ENCODE measurements around the gene ATP10A. TPM values are rescaled to one million over a fixed set of nuclear protein-coding genes. Genes with fewer than 3 reads are reported as not detected.

ATP10A gene
- total and polyA plus RNA-seq, 2 of the 8 experiments (the other 6 are each of a cell fraction or from before 2014, with no cell fraction given): 2.0 to 2.8 TPM

DNA sequence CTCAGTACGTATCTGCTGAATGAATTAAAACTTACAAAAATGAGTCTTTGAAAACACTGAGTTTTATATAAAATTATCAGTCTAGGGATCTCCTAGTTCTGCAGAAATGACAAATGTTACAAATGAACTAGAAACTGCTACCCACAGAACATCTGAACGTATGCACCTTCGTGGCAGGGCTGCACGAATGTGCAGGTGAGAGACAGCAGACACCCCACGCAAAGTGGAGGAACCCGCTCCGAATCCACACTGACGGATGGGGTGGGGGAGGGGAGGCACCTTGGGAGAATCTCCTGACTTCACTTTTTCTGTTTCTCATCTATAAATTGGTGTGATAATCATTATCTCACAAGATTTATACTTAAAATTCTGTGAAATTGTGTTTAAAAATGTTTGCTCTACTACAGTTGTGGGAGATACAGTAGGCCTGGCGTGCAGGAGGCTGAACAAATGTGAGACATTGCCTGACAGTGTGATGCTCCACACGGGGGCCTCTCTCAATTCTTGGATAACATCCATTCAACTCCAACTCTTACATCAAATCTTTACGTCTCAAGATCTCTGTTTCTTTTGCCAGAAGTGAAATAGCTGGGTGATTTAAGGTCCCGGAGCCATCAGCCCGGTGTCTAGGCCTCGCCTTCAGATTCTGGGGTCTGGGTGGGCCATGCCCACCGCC lies 86.9 kb downstream of the ATP10A start:
- Histone ChIP-seq H2AFZ (ENCODE audit: low read length) (no peak overlapping the region), H2BK120ac (replicated peaks; ENCODE audit: low read depth, low read length) (no peak overlapping the region), H4K20me1 (replicated peaks in 1 of 2; ENCODE audit: control insufficient read depth in 1 of 2, insufficient read depth in 2 of 2, low read length in 2 of 2) (no peaks in the 10 kb centered on the region), H2AK5ac (ENCODE audit: low read depth, low read length) (no peak overlapping the region), H3K18ac (ENCODE audit: extremely low read depth, low read length) (no peak overlapping the region), H3K79me1 (ENCODE audit: low read depth, low read length) (no peaks in the 10 kb centered on the region), H3K27ac (ENCODE audit: low read depth, low read length) (no peak overlapping the region), H3K56ac (replicated peaks; ENCODE audit: insufficient read length, low read depth, low read length) (no peak overlapping the region), H4K8ac (ENCODE audit: extremely low read depth, insufficient read depth, low read length) (no peak overlapping the region), H3K23ac (ENCODE audit: insufficient read length) (no peak overlapping the region), H3K4me3 (ENCODE audit: extremely low read depth in 1 of 4, insufficient read depth in 2 of 4, low read depth in 3 of 4, low read length in 4 of 4) (no peak overlapping the region), H2BK12ac (ENCODE audit: low read depth, low read length) (no peak overlapping the region), H3K27me3 (replicated peaks in 1 of 4; ENCODE audit: control insufficient read depth in 3 of 4, extremely low read depth in 1 of 4, insufficient read depth in 3 of 4, low read length in 3 of 4) (no peaks in the 10 kb centered on the region), H4K5ac (ENCODE audit: insufficient read length, low read depth, low read length) (no peak overlapping the region), H4K91ac (replicated peaks; ENCODE audit: insufficient read length, low read length) (no peak overlapping the region), H2BK5ac (ENCODE audit: low read depth, low read length) (no peak overlapping the region), H3K4ac (replicated peaks; ENCODE audit: insufficient read length, low read depth, low read length) (no peak overlapping the region), H3K36me3 (ENCODE audit: control insufficient read depth in 2 of 4, insufficient read depth in 4 of 4, low read length in 3 of 4) (no peaks in the 10 kb centered on the region), H2BK15ac (ENCODE audit: low read length) (no peak overlapping the region), H3K14ac (ENCODE audit: insufficient read length) (no peak overlapping the region), H3K4me2 (ENCODE audit: insufficient read depth in 1 of 2, low read depth in 2 of 2, low read length in 2 of 2) (no peak overlapping the region), H3K79me2 (ENCODE audit: control insufficient read depth in 1 of 2, insufficient read depth in 2 of 2, low read length in 2 of 2) (no peaks in the 10 kb centered on the region), H3K4me1 (replicated peaks in 1 of 4; ENCODE audit: control insufficient read depth in 3 of 4, insufficient read depth in 4 of 4, low read length in 3 of 4) (peaks cover 0 to 8% (median 6%) of the 10 kb centered on the region in 4 experiments; a peak in 4 of 7 replicates), H3K9ac (replicated peaks in 1 of 4; ENCODE audit: extremely low read depth in 1 of 4, low read depth in 3 of 4, low read length in 3 of 4) (no peak overlapping the region), H3K9me3 (ENCODE audit: insufficient read depth in 2 of 2, low read depth in 1 of 2, low read length in 1 of 2) (no peaks in the 10 kb centered on the region), H2BK20ac (ENCODE audit: low read length) (no peak overlapping the region), H3K23me2 (ENCODE audit: low read depth, low read length) (0 out of 2 replicates have a peak, but pooled peaks cover 2% of the 10 kb centered on the region)
- POLR2A ChIA-PET (ENCODE audit: partially characterized antibody): interaction anchor here (0.6 kb wide), 1 partner anchor 93 kb away, joined by 4 read pairs; no protein-coding TSS in a partner anchor
- CTCF ChIA-PET (ENCODE audit: partially characterized antibody): no interaction called here
- 90% methylated on average over 15 of the region's 15 CpGs; no CpG with 5 or more reads in 1 of the 2 experiments for WGBS, 2 experiments (ENCODE audit: extremely low coverage in 1 of 2, insufficient coverage in 1 of 2, insufficient read length in 1 of 2, insufficient replicate concordance in 2 of 2, low coverage in 1 of 2, low lambda C conversion rate in 2 of 2, missing lambda C conversion rate in 1 of 2)
- no peak for FAIRE-seq
- DNase-seq (ENCODE audit: low read depth in 1 of 2, low spot score in 2 of 2): peak in 1 of 2 experiments; percentile 37
- TF ChIP-seq ATF3 (IDR thresholded peaks at IDR 0.05; ENCODE audit: insufficient read depth, low read depth, low read length) (no peak), HDAC2 (IDR thresholded peaks at IDR 0.05; ENCODE audit: borderline replicate concordance in 1 of 2, low read depth in 2 of 2, low read length in 2 of 2) (no peak), RNF2 (IDR thresholded peaks at IDR 0.05; ENCODE audit: borderline replicate concordance, low read depth, low read length, missing control alignments, poor library complexity, severe bottlenecking) (no peak), SAP30 (IDR thresholded peaks at IDR 0.05; ENCODE audit: insufficient read depth, insufficient replicate concordance, low read length) (no peak)

All from H1 (cell line).